HG03442 (cell line): ENCODE measurements around the gene TYW5.

Source experiments
- ATAC-seq: cut with Tn5 transposase; IDR thresholded peaks from one replicate; pipeline ENCODE4 v1.9.1; 2021; ENCODE audit warnings: mild to moderate bottlenecking, moderate library complexity; ENCODE audit not compliant: unreplicated experiment

The TYW5 gene

GRCh38 chr2:199955339-199956061, at the start of gene TYW5, which contains the start of gene MAIP1:
TSS of gene TYW5 (minus strand) at chr2:199955491. CDS start at chr2:199955470, 21 bp downstream.
TSS of gene MAIP1 (plus strand) at chr2:199955582. CDS start at chr2:199955799, 217 bp downstream.
- ATAC-seq: peak; percentile 84

GRCh38 chr2:200003444-200003843, 48.2 kb upstream of the TYW5 start:
- ATAC-seq: no peak

GRCh38 chr2:200000444-200001163, 45.3 kb upstream of the TYW5 start:
- ATAC-seq: no peak

GRCh38 chr2:199999166-199999565, 43.9 kb upstream of the TYW5 start:
- no peak for ATAC-seq

- no peak for ATAC-seq
Measured at GRCh38 chr2:199997296-199997695, 42.0 kb upstream of the TYW5 start.

- ATAC-seq: no peak
Measured at GRCh38 chr2:199994896-199995295, 39.6 kb upstream of the TYW5 start.

GRCh38 chr2:199994371-199994770, 39.1 kb upstream of the TYW5 start:
- ATAC-seq: no peak

GRCh38 chr2:199992296-199992695, 37.0 kb upstream of the TYW5 start:
- ATAC-seq: no peak

GRCh38 chr2:199991691-199992090, 36.4 kb upstream of the TYW5 start:
- ATAC-seq: no peak

- ATAC-seq: no peak
Measured at GRCh38 chr2:199989822-199990221, 34.5 kb upstream of the TYW5 start.

GRCh38 chr2:199988151-199988550, 32.9 kb upstream of the TYW5 start:
- ATAC-seq: no peak

- ATAC-seq: no peak
Measured at GRCh38 chr2:199987586-199987985, 32.3 kb upstream of the TYW5 start.

GRCh38 chr2:199985625-199986207, 30.4 kb upstream of the TYW5 start:
- ATAC-seq: peak; percentile 60

- ATAC-seq: no peak
Measured at GRCh38 chr2:199984755-199985154, 29.5 kb upstream of the TYW5 start.

GRCh38 chr2:199984159-199984558, 28.9 kb upstream of the TYW5 start:
- no peak for ATAC-seq

- no peak for ATAC-seq
Measured at GRCh38 chr2:199983534-199983933, 28.2 kb upstream of the TYW5 start.

- ATAC-seq: no peak
Measured at GRCh38 chr2:199982126-199982843, 27.0 kb upstream of the TYW5 start.

GRCh38 chr2:199979832-199980628, 24.7 kb upstream of the TYW5 start:
- no peak for ATAC-seq

GRCh38 chr2:199979398-199979797, 24.1 kb upstream of the TYW5 start:
- no peak for ATAC-seq

- peak; percentile 63 for ATAC-seq
Measured at GRCh38 chr2:199977984-199978415, 22.7 kb upstream of the TYW5 start.
